HCT116 (cell line): ENCODE results near the gene CFAP119. TPM values are rescaled to one million over a fixed set of nuclear protein-coding genes. Genes with fewer than 3 reads are reported as not detected.

ENCODE experiments used
- ATAC-seq: fragments of 200-7000 bp; cut with Tn5 transposase; 2 replicates; pipeline ENCODE4 v1.9.1; 2020; ENCODE audit warnings: mild to moderate bottlenecking, moderate library complexity
- BruUV-seq: library from RNA; stranded (reverse); fragments of 400-500 nt; replicated peaks from 2 replicates; lab custom pipeline; 2021; lab: Mats Ljungman, UMichigan
- CTCF ChIA-PET: fragments of 300-600 bp; sonication (Branson Sonifier 250); formaldehyde crosslinking; loops from one replicate; lab custom pipeline; 2021; ENCODE audit warnings: antibody characterized with exemption; lab: Charles Lee
- POLR2A ChIA-PET: fragments of 300-600, 350-600 bp; sonication (Branson Sonifier 250); formaldehyde crosslinking; loops from one replicate; lab custom pipeline; 2021; ENCODE audit warnings: antibody characterized with exemption; lab: Charles Lee
- RAD21 ChIA-PET, 2 experiments: fragments of 300-600 bp; sonication (Branson Sonifier 250); formaldehyde crosslinking; loops; one replicate each; lab custom pipeline; 2023; ENCODE audit warnings: low total read pairs in 2 of 2; ENCODE audit not compliant: uncharacterized antibody in 2 of 2, unreplicated experiment in 2 of 2, low non-redundant PET in 1 of 2; lab: Charles Lee
- DNase-seq: peaks from one replicate; pipeline ENCODE4 v3.0.0-alpha.2; 2010; ENCODE audit warnings: low read depth, low spot score
- H2AFZ ChIP-seq: fragments of 200-600 bp; shearing (Covaris generic), sonication (generic); 2 replicates; pipeline ENCODE4 v1.6.1; 2017; ENCODE audit warnings: low read depth, mixed run types, mixed read lengths, antibody characterized with exemption, low read length; ENCODE audit not compliant: poor library complexity, severe bottlenecking
- H3K27ac ChIP-seq: 2 replicates; pipeline ENCODE4 v1.5.1; 2012; ENCODE audit warnings: low read depth, low read length
- H3K27me3 ChIP-seq: fragments of 200-600 bp; sonication (generic); 2 replicates; pipeline ENCODE4 v1.6.1; 2016; ENCODE audit warnings: mixed run types, low read length, mixed read lengths; ENCODE audit not compliant: insufficient read depth
- H3K36me3 ChIP-seq, 2 experiments: fragments of 200-500 bp in 1 of 2; fragments of 200-600 bp in 1 of 2; sonication (Bioruptor generic) in 1 of 2; sonication (generic) in 1 of 2; 2 replicates each; pipeline versions ENCODE4 v1.5.1 to v1.6.1; 2014 to 2016; ENCODE audit warnings: low read length in 2 of 2, inconsistent platforms in 1 of 2, mixed read lengths in 1 of 2, mixed run types in 1 of 2; ENCODE audit not compliant: insufficient read depth in 2 of 2, control insufficient read depth in 1 of 2
- H3K4me1 ChIP-seq, 2 experiments: fragments of 200-600 bp in 1 of 2; sonication (generic) in 1 of 2; 2 replicates each; pipeline versions ENCODE4 v1.5.1 to v1.6.1; 2012 to 2017; ENCODE audit warnings: low read length in 2 of 2, inconsistent platforms in 1 of 2, mild to moderate bottlenecking in 1 of 2, mixed read lengths in 1 of 2, mixed run types in 1 of 2, moderate library complexity in 1 of 2; ENCODE audit not compliant: insufficient read depth in 2 of 2, control insufficient read depth in 1 of 2
- H3K4me2 ChIP-seq: fragments of 200-600 bp; sonication (generic); 2 replicates; pipeline ENCODE4 v1.6.1; 2017; ENCODE audit warnings: mixed run types, low read length, mixed read lengths
- H3K4me3 ChIP-seq, 2 experiments: fragments of 200-600 bp in 1 of 2; sonication (generic) in 1 of 2; replicated peaks in 1 of 2; 2 replicates each; pipeline ENCODE4 v1.5.1; 2011 to 2016; ENCODE audit warnings: low read length in 2 of 2, control low read depth in 1 of 2, low read depth in 1 of 2, mild to moderate bottlenecking in 1 of 2, mixed read lengths in 1 of 2, mixed run types in 1 of 2
- H3K79me2 ChIP-seq: fragments of 200-600 bp; sonication (generic); 2 replicates; pipeline ENCODE4 v1.6.1; 2017; ENCODE audit warnings: mild to moderate bottlenecking, mixed run types, low read length, moderate library complexity, mixed read lengths; ENCODE audit not compliant: insufficient read depth
- H3K9ac ChIP-seq: fragments of 200-600 bp; sonication (generic); 2 replicates; pipeline ENCODE4 v1.6.1; 2016; ENCODE audit warnings: low read length, mixed read lengths
- H3K9me2 ChIP-seq: fragments of 200-600 bp; sonication (generic), shearing (Covaris generic); 2 replicates; pipeline ENCODE4 v1.6.1; 2017; ENCODE audit warnings: mixed run types, mild to moderate bottlenecking, moderate library complexity; ENCODE audit not compliant: insufficient read depth
- H3K9me3 ChIP-seq, 2 experiments: fragments of 200-500 bp in 1 of 2; fragments of 200-600 bp in 1 of 2; sonication (Bioruptor generic) in 1 of 2; sonication (generic) in 1 of 2; 2 replicates each; pipeline ENCODE4 v1.6.1; 2014 to 2017; ENCODE audit warnings: low read length in 2 of 2, mixed read lengths in 2 of 2, inconsistent platforms in 1 of 2, low read depth in 1 of 2, mild to moderate bottlenecking in 1 of 2, mixed run types in 1 of 2, moderate library complexity in 1 of 2; ENCODE audit not compliant: control insufficient read depth in 1 of 2, insufficient read depth in 1 of 2
- H4K20me1 ChIP-seq: fragments of 200-600 bp; sonication (generic), shearing (Covaris generic); 2 replicates; pipeline ENCODE4 v1.6.1; 2017; ENCODE audit warnings: mixed run types, mild to moderate bottlenecking, moderate library complexity; ENCODE audit not compliant: insufficient read depth
- ATF3 ChIP-seq: IDR thresholded peaks from 2 replicates; pipeline ENCODE4 v1.6.1; 2012
- CBX3 ChIP-seq: IDR thresholded peaks from 2 replicates; pipeline ENCODE4 v1.6.1; 2012; ENCODE audit warnings: low read depth
- CTCF ChIP-seq, 3 experiments: fragments of 200-600 bp in 1 of 3; sonication (generic) in 1 of 3; IDR thresholded peaks in 2 of 3; conservative IDR thresholded peaks in 1 of 3; 2 replicates each; pipeline ENCODE4 v1.5.1; 2012 to 2017; ENCODE audit warnings: low read depth in 2 of 3, low read length in 2 of 3, antibody characterized with exemption in 1 of 3, borderline replicate concordance in 1 of 3, control low read depth in 1 of 3, mild to moderate bottlenecking in 1 of 3, mixed read lengths in 1 of 3, mixed run types in 1 of 3, moderate library complexity in 1 of 3; ENCODE audit not compliant: insufficient read depth in 1 of 3
- EGR1 ChIP-seq: IDR thresholded peaks from 2 replicates; pipeline ENCODE4 v1.6.1; 2012; ENCODE audit warnings: low read depth
- EZH2phosphoT487 ChIP-seq: fragments of 200-600 bp; IDR thresholded peaks from 2 replicates; pipeline ENCODE4 v1.6.1; 2018; ENCODE audit warnings: antibody characterized with exemption, borderline replicate concordance
- FOSL1 ChIP-seq: IDR thresholded peaks from 2 replicates; pipeline ENCODE4 v1.6.1; 2012; ENCODE audit warnings: low read depth
- MAX ChIP-seq: IDR thresholded peaks from 2 replicates; pipeline ENCODE4 v1.6.1; 2012
- POLR2AphosphoS5 ChIP-seq: IDR thresholded peaks from 2 replicates; pipeline ENCODE4 v1.6.1; 2011; ENCODE audit warnings: mild to moderate bottlenecking, low read depth, low read length, moderate library complexity
- RAD21 ChIP-seq: IDR thresholded peaks from 2 replicates; pipeline ENCODE4 v1.6.1; 2012; ENCODE audit warnings: low read depth, mild to moderate bottlenecking
- REST ChIP-seq: IDR thresholded peaks from 2 replicates; pipeline ENCODE4 v1.6.1; 2012; ENCODE audit warnings: low read depth
- SP1 ChIP-seq: IDR thresholded peaks from 2 replicates; pipeline ENCODE4 v1.6.1; 2012; ENCODE audit warnings: low read depth
- SRF ChIP-seq: IDR thresholded peaks from 2 replicates; pipeline ENCODE4 v1.6.1; 2012; ENCODE audit warnings: low read depth
- intact Hi-C: fragments of 100-400 bp; cut with micrococcal nuclease; formaldehyde crosslinking; loops from 2 replicates; pipeline ENCODE4 v1.10.0; 2022
- total RNA-seq: library from RNA; stranded (reverse); gene quantifications from one replicate; pipeline ENCODE4 v1.2.1, GENCODE V29; 2021; ENCODE audit not compliant: unreplicated experiment

Gene CFAP119
- total RNA-seq, 1 experiment from 2014 or later, result 12.6 TPM

- RAD21 ChIA-PET, result no interaction called here
- H3K79me2 ChIP-seq, result peaks cover 63% of the 10 kb centered on the region
- no peak overlapping the region for H3K9ac ChIP-seq
- no peaks in the 10 kb centered on the region for H4K20me1 ChIP-seq
- ATAC-seq (no peak), DNase-seq (no peak)
- BruUV-seq, result no TSS peak
- H3K9me2 ChIP-seq, result no peaks in the 10 kb centered on the region
- intact Hi-C loops, result no loop called here
- no peak overlapping the region for H3K27ac ChIP-seq
- peaks cover 72 to 79% of the 10 kb centered on the region in 2 experiments; a peak in 3 of 4 replicates for H3K36me3 ChIP-seq
- CTCF ChIA-PET, result interaction anchor here (0.6 kb wide), 1 partner anchor 31 kb away, joined by 3 read pairs; no protein-coding TSS in a partner anchor
- no peaks in the 10 kb centered on the region for H3K9me3 ChIP-seq
- no peaks in the 10 kb centered on the region for H3K4me1 ChIP-seq
- H3K4me2 ChIP-seq, result no peak overlapping the region
- H2AFZ ChIP-seq, result no peak overlapping the region
- no peaks in the 10 kb centered on the region for H3K27me3 ChIP-seq
- TF ChIP-seq POLR2AphosphoS5 (0 out of 2 replicates have a peak, but pooled peaks have one; percentile 7), CTCF (IDR thresholded peaks at IDR 0.05 in 2 of 3, conservative IDR thresholded peaks at IDR 0.05 in 1 of 3; ENCODE audit: borderline replicate concordance in 1 of 3, insufficient read depth in 1 of 3, low read depth in 2 of 3, low read length in 2 of 3) (no peak)
- no peak overlapping the region for H3K4me3 ChIP-seq
- POLR2A ChIA-PET, result no interaction called here
These were observed 36.5 kb downstream of the CFAP119 start for GRCh38 chr16:30725418-30725792.

- Histone ChIP-seq H3K27me3 (no peaks in the 10 kb centered on the region), H3K4me3 (no peak overlapping the region), H3K9me3 (no peaks in the 10 kb centered on the region), H3K4me2 (no peak overlapping the region), H4K20me1 (no peaks in the 10 kb centered on the region), H3K36me3 (peaks cover 75 to 79% of the 10 kb centered on the region in 2 experiments), H3K27ac (no peak overlapping the region), H3K79me2 (peaks cover 68% of the 10 kb centered on the region), H3K9ac (no peak overlapping the region), H3K9me2 (no peaks in the 10 kb centered on the region), H3K4me1 (no peaks in the 10 kb centered on the region), H2AFZ (no peak overlapping the region)
- ChIA-PET POLR2A (no interaction called here), RAD21 (no interaction called here), CTCF (interaction anchor here (0.6 kb wide), 1 partner anchor 30 kb away, joined by 3 read pairs; no protein-coding TSS in a partner anchor)
- DNase-seq (no peak), ATAC-seq (no peak)
- intact Hi-C loops, result no loop called here
- BruUV-seq, result no TSS peak
- no peak for TF ChIP-seq REST
- TF ChIP-seq EGR1, result no peak
- TF ChIP-seq RAD21, result no peak
- no peak for TF ChIP-seq ATF3
- no peak for TF ChIP-seq POLR2AphosphoS5
- TF ChIP-seq EZH2phosphoT487, result no peak
- TF ChIP-seq SP1, result no peak
- no peak for TF ChIP-seq MAX
- no peak for TF ChIP-seq CBX3
- no peak for TF ChIP-seq FOSL1
- no peak for TF ChIP-seq SRF
These were observed 37.0 kb downstream of the CFAP119 start for GRCh38 chr16:30724641-30725417.
